DND-41 (cell line): ENCODE measurements around the gene PPP1R2C.

Experiments
- EZH2 ChIP-seq: IDR thresholded peaks from 3 replicates; pipeline ENCODE4 v1.6.1; 2012; ENCODE audit warnings: borderline replicate concordance, low read depth, mild to moderate bottlenecking, moderate library complexity, low read length, inconsistent platforms; ENCODE audit not compliant: severe bottlenecking
- TF ChIP-seq, protein P1 (sequence below): IDR thresholded peaks from 2 replicates; pipeline ENCODE4 v1.5.1; 2012; ENCODE audit warnings: borderline replicate concordance, low read length, moderate library complexity, mild to moderate bottlenecking; ENCODE audit not compliant: poor library complexity, severe bottlenecking; ENCODE audit errors: extremely low read depth

DNA sequence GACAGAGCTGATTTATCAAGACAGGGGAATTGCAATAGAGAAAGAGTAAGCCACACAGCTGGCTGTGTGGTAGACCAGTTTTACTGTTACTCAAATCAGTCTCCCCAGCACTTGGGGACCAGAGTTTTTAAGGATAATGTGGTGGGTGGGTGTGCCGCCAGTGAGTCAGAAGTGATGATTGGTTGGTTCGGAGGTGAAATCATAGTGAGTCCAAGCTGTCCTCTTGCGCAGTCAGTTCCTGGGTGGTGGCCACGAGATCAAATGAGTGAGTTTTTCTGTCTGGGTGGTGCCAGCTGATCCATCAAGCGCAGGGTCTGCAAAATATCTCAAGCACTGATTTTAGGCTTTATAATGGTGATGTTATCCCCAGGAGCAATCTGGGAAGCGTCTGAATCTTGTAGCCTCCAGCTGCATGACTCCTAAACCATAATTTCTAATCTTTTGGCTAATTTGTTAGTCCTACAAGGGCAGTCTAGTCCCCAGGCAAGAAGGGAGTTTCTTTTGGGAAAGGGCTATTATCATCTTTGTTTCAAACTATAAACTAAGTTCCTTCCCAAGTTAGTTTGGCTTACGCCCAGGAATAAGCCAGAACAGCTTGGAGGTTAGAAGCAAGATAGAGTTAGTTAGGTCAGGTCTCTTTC is 44.0 kb upstream of the PPP1R2C start:
- TF ChIP-seq, protein P1, sequence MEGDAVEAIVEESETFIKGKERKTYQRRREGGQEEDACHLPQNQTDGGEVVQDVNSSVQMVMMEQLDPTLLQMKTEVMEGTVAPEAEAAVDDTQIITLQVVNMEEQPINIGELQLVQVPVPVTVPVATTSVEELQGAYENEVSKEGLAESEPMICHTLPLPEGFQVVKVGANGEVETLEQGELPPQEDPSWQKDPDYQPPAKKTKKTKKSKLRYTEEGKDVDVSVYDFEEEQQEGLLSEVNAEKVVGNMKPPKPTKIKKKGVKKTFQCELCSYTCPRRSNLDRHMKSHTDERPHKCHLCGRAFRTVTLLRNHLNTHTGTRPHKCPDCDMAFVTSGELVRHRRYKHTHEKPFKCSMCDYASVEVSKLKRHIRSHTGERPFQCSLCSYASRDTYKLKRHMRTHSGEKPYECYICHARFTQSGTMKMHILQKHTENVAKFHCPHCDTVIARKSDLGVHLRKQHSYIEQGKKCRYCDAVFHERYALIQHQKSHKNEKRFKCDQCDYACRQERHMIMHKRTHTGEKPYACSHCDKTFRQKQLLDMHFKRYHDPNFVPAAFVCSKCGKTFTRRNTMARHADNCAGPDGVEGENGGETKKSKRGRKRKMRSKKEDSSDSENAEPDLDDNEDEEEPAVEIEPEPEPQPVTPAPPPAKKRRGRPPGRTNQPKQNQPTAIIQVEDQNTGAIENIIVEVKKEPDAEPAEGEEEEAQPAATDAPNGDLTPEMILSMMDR, result no peak
- TF ChIP-seq EZH2, result no peak
